ENCODE results near the gene VSIG1.

DNA sequence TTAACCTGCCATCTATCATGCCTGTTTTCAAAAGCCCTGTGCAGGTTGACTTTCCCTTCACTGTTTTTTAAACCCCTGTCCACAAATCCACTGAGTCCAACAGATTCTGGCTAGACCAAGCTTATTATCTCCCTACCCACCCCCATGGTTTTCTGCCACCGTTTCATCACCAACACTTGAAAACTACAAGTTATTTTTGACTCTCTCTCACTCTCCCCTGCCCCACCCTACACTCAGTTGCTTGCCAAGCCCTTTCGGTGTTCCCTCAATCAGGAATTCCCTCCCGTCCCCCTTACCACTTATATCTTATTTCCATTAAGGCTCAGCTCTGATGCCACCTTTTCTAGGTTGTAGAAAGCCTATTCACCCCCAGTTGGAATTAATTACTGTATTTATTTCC is 76.4 kb downstream of the VSIG1 start:
- TF ChIP-seq EZH2 (IDR thresholded peaks at IDR 0.05), result no peak
- no peak for TF ChIP-seq POLR2AphosphoS5 (IDR thresholded peaks at IDR 0.05; ENCODE audit: borderline replicate concordance, low read depth, low read length)
- TF ChIP-seq FOXP2 (optimal IDR thresholded peaks at IDR 0.05; ENCODE audit: control extremely low read depth, extremely low read length, insufficient read depth), result no peak
